H1 (cell line): ENCODE results near the gene TMEM135. TPM values are rescaled to one million over a fixed set of nuclear protein-coding genes. Genes with fewer than 3 reads are reported as not detected.

ENCODE experiments used
- CTCF ChIA-PET: fragments of 300-600 bp; sonication (Branson Sonifier 250); formaldehyde crosslinking; loops from one replicate; lab custom pipeline; 2021; ENCODE audit not compliant: partially characterized antibody; lab: Charles Lee
- POLR2A ChIA-PET: fragments of 300-600 bp; sonication (Branson Sonifier 250); formaldehyde crosslinking; loops from one replicate; lab custom pipeline; 2021; ENCODE audit warnings: inconsistent platforms; ENCODE audit not compliant: partially characterized antibody; lab: Charles Lee
- DNase-seq, 2 experiments: peaks; one replicate each; pipeline versions ENCODE4 v3.0.0 to v3.0.0-alpha.2; 2010 to 2022; ENCODE audit warnings: low spot score in 2 of 2, low read depth in 1 of 2, mixed read lengths in 1 of 2
- FAIRE-seq: peaks from 2 replicates; lab custom pipeline; 2011; peaks lifted over from hg19 to GRCh38; lab: Jason Lieb, UNC
- H2AFZ ChIP-seq: 2 replicates; pipeline ENCODE4 v1.8.1; 2012; ENCODE audit warnings: low read length, inconsistent platforms
- H2AK5ac ChIP-seq: 2 replicates; pipeline ENCODE4 v1.6.1; 2013; ENCODE audit warnings: low read depth, low read length
- H2BK120ac ChIP-seq: replicated peaks from 2 replicates; pipeline ENCODE3; 2013; ENCODE audit warnings: low read depth, low read length, inconsistent platforms
- H2BK12ac ChIP-seq: 2 replicates; pipeline ENCODE4 v1.6.1; 2013; ENCODE audit warnings: low read depth, low read length
- H2BK15ac ChIP-seq: 2 replicates; pipeline ENCODE4 v1.6.1; 2013; ENCODE audit warnings: low read length
- H2BK20ac ChIP-seq: 2 replicates; pipeline ENCODE4 v1.6.1; 2013; ENCODE audit warnings: low read length
- H2BK5ac ChIP-seq: 2 replicates; pipeline ENCODE4 v1.6.1; 2013; ENCODE audit warnings: low read depth, low read length
- H3K14ac ChIP-seq: 2 replicates; pipeline ENCODE4 v1.6.1; 2013; ENCODE audit warnings: inconsistent platforms; ENCODE audit not compliant: insufficient read length
- H3K18ac ChIP-seq: 2 replicates; pipeline ENCODE4 v1.6.1; 2013; ENCODE audit warnings: low read length; ENCODE audit errors: extremely low read depth
- H3K23ac ChIP-seq: 2 replicates; pipeline ENCODE4 v1.6.1; 2013; ENCODE audit warnings: inconsistent platforms; ENCODE audit not compliant: insufficient read length
- H3K23me2 ChIP-seq: 2 replicates; pipeline ENCODE4 v1.6.1; 2013; ENCODE audit warnings: low read depth, low read length
- H3K27ac ChIP-seq: 2 replicates; pipeline ENCODE4 v1.6.1; 2011; ENCODE audit warnings: low read depth, low read length, inconsistent platforms
- H3K27me3 ChIP-seq, 4 experiments: replicated peaks in 1 of 4; 1 replicate in 1 of 4; 2 replicates in 3 of 4; pipeline versions ENCODE4 v1.6.1 to v1.8.1; 2011 to 2013; ENCODE audit warnings: low read length in 3 of 4, mild to moderate bottlenecking in 3 of 4, inconsistent platforms in 2 of 4, mixed read lengths in 2 of 4, moderate library complexity in 1 of 4; ENCODE audit not compliant: control insufficient read depth in 3 of 4, insufficient read depth in 3 of 4; ENCODE audit errors: extremely low read depth in 1 of 4
- H3K36me3 ChIP-seq, 4 experiments: 2 replicates each; pipeline versions ENCODE4 v1.6.1 to v1.8.1; 2011 to 2013; ENCODE audit warnings: mild to moderate bottlenecking in 4 of 4, low read length in 3 of 4, moderate library complexity in 2 of 4, control low read depth in 1 of 4, inconsistent platforms in 1 of 4; ENCODE audit not compliant: insufficient read depth in 4 of 4, control insufficient read depth in 2 of 4
- H3K4ac ChIP-seq: replicated peaks from 2 replicates; pipeline ENCODE3; 2013; ENCODE audit warnings: low read length, low read depth, mixed read lengths, inconsistent platforms; ENCODE audit not compliant: insufficient read length
- H3K4me1 ChIP-seq, 4 experiments: replicated peaks in 1 of 4; 1 replicate in 1 of 4; 2 replicates in 3 of 4; pipeline versions ENCODE4 v1.6.1 to v1.8.1; 2011 to 2013; ENCODE audit warnings: low read length in 3 of 4, inconsistent platforms in 2 of 4, mixed read lengths in 1 of 4; ENCODE audit not compliant: insufficient read depth in 4 of 4, control insufficient read depth in 3 of 4
- H3K4me2 ChIP-seq, 2 experiments: 2 replicates each; pipeline versions ENCODE4 v1.6.1 to v1.8.1; 2011 to 2013; ENCODE audit warnings: low read depth in 2 of 2, low read length in 2 of 2, control low read depth in 1 of 2, inconsistent platforms in 1 of 2, mild to moderate bottlenecking in 1 of 2; ENCODE audit not compliant: insufficient read depth in 1 of 2
- H3K4me3 ChIP-seq, 4 experiments: fragments of 200-600, 300-600 bp in 1 of 4; sonication (generic), shearing (Covaris generic), sonication (Bioruptor Twin) in 1 of 4; 2 replicates each; pipeline versions ENCODE4 v1.5.1 to v1.8.1; 2011 to 2016; ENCODE audit warnings: low read length in 4 of 4, low read depth in 3 of 4, control low read depth in 2 of 4, inconsistent platforms in 2 of 4, mild to moderate bottlenecking in 2 of 4, mixed read lengths in 1 of 4, moderate library complexity in 1 of 4; ENCODE audit not compliant: insufficient read depth in 2 of 4; ENCODE audit errors: extremely low read depth in 1 of 4
- H3K56ac ChIP-seq: replicated peaks from 2 replicates; pipeline ENCODE3; 2013; ENCODE audit warnings: low read depth, mild to moderate bottlenecking, mixed read lengths, low read length, inconsistent platforms; ENCODE audit not compliant: insufficient read length
- H3K79me1 ChIP-seq: 2 replicates; pipeline ENCODE4 v1.6.1; 2013; ENCODE audit warnings: low read depth, low read length, control low read depth
- H3K79me2 ChIP-seq, 2 experiments: 2 replicates each; pipeline versions ENCODE4 v1.6.1 to v1.8.1; 2012 to 2013; ENCODE audit warnings: low read length in 2 of 2, mild to moderate bottlenecking in 2 of 2, inconsistent platforms in 1 of 2; ENCODE audit not compliant: insufficient read depth in 2 of 2, control insufficient read depth in 1 of 2
- H3K9ac ChIP-seq, 4 experiments: replicated peaks in 1 of 4; 1 replicate in 1 of 4; 2 replicates in 3 of 4; pipeline versions ENCODE4 v1.6.1 to v1.8.1; 2011 to 2013; ENCODE audit warnings: low read depth in 3 of 4, low read length in 3 of 4, control low read depth in 2 of 4, mild to moderate bottlenecking in 2 of 4, moderate library complexity in 2 of 4, inconsistent platforms in 1 of 4; ENCODE audit errors: extremely low read depth in 1 of 4
- H3K9me3 ChIP-seq, 2 experiments: 2 replicates each; pipeline versions ENCODE4 v1.6.1 to v1.8.1; 2012 to 2013; ENCODE audit warnings: mild to moderate bottlenecking in 2 of 2, moderate library complexity in 2 of 2, control low read depth in 1 of 2, inconsistent platforms in 1 of 2, low read depth in 1 of 2, low read length in 1 of 2, mixed read lengths in 1 of 2; ENCODE audit not compliant: insufficient read depth in 2 of 2
- H4K20me1 ChIP-seq, 2 experiments: replicated peaks in 1 of 2; 2 replicates each; pipeline versions ENCODE3 to v1.8.1; 2011 to 2013; ENCODE audit warnings: inconsistent platforms in 2 of 2, low read length in 2 of 2, mild to moderate bottlenecking in 1 of 2; ENCODE audit not compliant: insufficient read depth in 2 of 2, control insufficient read depth in 1 of 2
- H4K5ac ChIP-seq: 2 replicates; pipeline ENCODE4 v1.6.1; 2013; ENCODE audit warnings: low read length, low read depth, mixed read lengths, inconsistent platforms; ENCODE audit not compliant: insufficient read length
- H4K8ac ChIP-seq: 2 replicates; pipeline ENCODE4 v1.8.0; 2013; ENCODE audit warnings: mild to moderate bottlenecking, moderate library complexity, low read length, inconsistent platforms; ENCODE audit not compliant: insufficient read depth; ENCODE audit errors: extremely low read depth
- H4K91ac ChIP-seq: replicated peaks from 2 replicates; pipeline ENCODE3; 2013; ENCODE audit warnings: low read length, mixed read lengths, inconsistent platforms; ENCODE audit not compliant: insufficient read length
- FOSL1 ChIP-seq: IDR thresholded peaks from 2 replicates; pipeline ENCODE4 v1.6.1; 2011; ENCODE audit warnings: mild to moderate bottlenecking, low read depth, low read length, moderate library complexity; ENCODE audit not compliant: insufficient read depth
- JUND ChIP-seq: IDR thresholded peaks from 2 replicates; pipeline ENCODE4 v1.6.1; 2011; ENCODE audit warnings: mild to moderate bottlenecking, improper control_type of control experiment, low read length
- WGBS, 2 experiments: shearing (Covaris generic) in 1 of 2; methylation state at CpG; one replicate each; pipeline versions ENCODE4 v1.1.6 to v1.1.7; 2013 to 2015; ENCODE audit warnings: low lambda C conversion rate in 2 of 2, mixed read lengths in 2 of 2, inconsistent platforms in 1 of 2, low coverage in 1 of 2, missing lambda C conversion rate in 1 of 2; ENCODE audit not compliant: insufficient replicate concordance in 2 of 2, insufficient coverage in 1 of 2, insufficient read length in 1 of 2; ENCODE audit errors: extremely low coverage in 1 of 2, missing lambda C conversion rate in 1 of 2; 5-methylcytosine and 5-hydroxymethylcytosine counted together
- polyA plus RNA-seq, 7 experiments: library from polyadenylated mRNA; depleted of rRNA in 3 of 7; stranded (reverse) in 5 of 7; unstranded in 2 of 7; fragments of >200 nt in 5 of 7; fragments of 200-250 nt in 2 of 7; gene quantifications; 1 replicate in 5 of 7; 2 replicates in 1 of 7; 4 replicates in 1 of 7; pipeline versions ENCODE4 v1.2.1 to v1.2.3, GENCODE V29; 2011 to 2013; ENCODE audit warnings: missing spikeins in 2 of 7, mixed read lengths in 2 of 7
- total RNA-seq: library from RNA; stranded (reverse); fragmentation: NEBNext Ultra II Directional; extraction: Animal tissue kit (Norgen Biotek cat#: 25700); gene quantifications from 2 replicates; pipeline ENCODE4 v1.2.1, GENCODE V29; 2021

TMEM135 gene
- total and polyA plus RNA-seq, 2 of the 8 experiments (the other 6 are each of a cell fraction or from before 2014, with no cell fraction given) = 9.3 to 31.3 TPM

- POLR2A ChIA-PET = no interaction called here
- no peak overlapping the region for H3K18ac ChIP-seq
Measured at GRCh38 chr11:87194985-87195820, 157.5 kb downstream of the TMEM135 start.

More at GRCh38 chr11:87194985-87195820, 157.5 kb downstream of the TMEM135 start:
- no peak overlapping the region for H2BK15ac ChIP-seq
- H4K5ac ChIP-seq = no peak overlapping the region
- no peak overlapping the region for H3K27ac ChIP-seq
- H4K91ac ChIP-seq = no peak overlapping the region
- no peaks in the 10 kb centered on the region for H3K79me1 ChIP-seq
- FAIRE-seq (no peak), DNase-seq (no peak)
- no peaks in the 10 kb centered on the region for H3K79me2 ChIP-seq
- H3K56ac ChIP-seq = no peak overlapping the region
- H2BK120ac ChIP-seq = no peak overlapping the region
- no peaks in the 10 kb centered on the region for H3K4me1 ChIP-seq
- no peak for TF ChIP-seq FOSL1
- no peak for TF ChIP-seq JUND
- CTCF ChIA-PET = interaction anchor here (0.6 kb wide), 2 partner anchors 11 to 129 kb away, joined by 3 read pairs; no protein-coding TSS in a partner anchor
- no peak overlapping the region for H2AK5ac ChIP-seq
- no peak overlapping the region for H2BK12ac ChIP-seq
- no peak overlapping the region for H2AFZ ChIP-seq
- H3K4ac ChIP-seq = no peak overlapping the region
- no peak overlapping the region for H3K4me3 ChIP-seq
- no peak overlapping the region for H4K8ac ChIP-seq
- H2BK20ac ChIP-seq = no peak overlapping the region
- H2BK5ac ChIP-seq = no peak overlapping the region
- H3K27me3 ChIP-seq = no peaks in the 10 kb centered on the region
- H3K23me2 ChIP-seq = no peaks in the 10 kb centered on the region
- no peak overlapping the region for H3K14ac ChIP-seq
- no peak overlapping the region for H3K9ac ChIP-seq
- no peaks in the 10 kb centered on the region for H3K36me3 ChIP-seq
- H4K20me1 ChIP-seq = no peaks in the 10 kb centered on the region
- H3K9me3 ChIP-seq = no peaks in the 10 kb centered on the region
- H3K4me2 ChIP-seq = no peak overlapping the region
- 84% methylated on average over 13 of the region's 14 CpGs; no CpG with 5 or more reads in 1 of the 2 experiments for WGBS, 2 experiments
- H3K23ac ChIP-seq = no peak overlapping the region
